Stimulated activated CD4-positive, alpha-beta T cell treated with anti-CD3 and anti-CD28 coated beads, Interleukin-2, amount 100 ng/mL, for 4 hours (primary cell): ENCODE measurements around the gene KCNE3.

Experiments
- DNase-seq: peaks from one replicate; pipeline ENCODE4 v3.0.0-alpha.2; 2020; ENCODE audit warnings: low read depth

KCNE3 gene

GRCh38 chr11:74471668-74472429 is 4.5 kb upstream of the KCNE3 start:
- no peak for DNase-seq

- DNase-seq: no peak
Observed at GRCh38 chr11:74471037-74471436, 3.7 kb upstream of the KCNE3 start.

GRCh38 chr11:74470526-74470925 is 3.2 kb upstream of the KCNE3 start:
- no peak for DNase-seq

GRCh38 chr11:74468936-74469335 is 1.6 kb upstream of the KCNE3 start:
- no peak for DNase-seq

GRCh38 chr11:74468521-74468920 is 1.2 kb upstream of the KCNE3 start:
- DNase-seq: no peak

GRCh38 chr11:74468058-74468457 is 709 bp upstream of the KCNE3 start:
- DNase-seq: no peak

GRCh38 chr11:74465291-74465708 is 2.0 kb downstream of the KCNE3 start:
- no peak for DNase-seq

- no peak for DNase-seq
Observed at GRCh38 chr11:74464746-74465145, 2.6 kb downstream of the KCNE3 start.

- no peak for DNase-seq
Observed at GRCh38 chr11:74463216-74463615, 4.1 kb downstream of the KCNE3 start.

GRCh38 chr11:74462631-74463030 is 4.7 kb downstream of the KCNE3 start:
- DNase-seq: no peak

- DNase-seq: no peak
Observed at GRCh38 chr11:74462009-74462408, 5.3 kb downstream of the KCNE3 start.

- DNase-seq: no peak
Observed at GRCh38 chr11:74460481-74461154, 6.7 kb downstream of the KCNE3 start.

GRCh38 chr11:74460065-74460464 is 7.3 kb downstream of the KCNE3 start:
- no peak for DNase-seq

GRCh38 chr11:74459584-74459983 is 7.8 kb downstream of the KCNE3 start:
- DNase-seq: no peak

- no peak for DNase-seq
Observed at GRCh38 chr11:74457356-74457755, 10.0 kb downstream of the KCNE3 start.

- DNase-seq: peak; percentile 41
Observed at GRCh38 chr11:74453373-74453975, 13.9 kb downstream of the KCNE3 start.

GRCh38 chr11:74452366-74452765 is 15.0 kb downstream of the KCNE3 start:
- no peak for DNase-seq

- DNase-seq: no peak
Observed at GRCh38 chr11:74450318-74450717, 17.0 kb downstream of the KCNE3 start.

GRCh38 chr11:74449369-74449931 is 17.9 kb downstream of the KCNE3 start:
- DNase-seq: peak; percentile 37

- DNase-seq: no peak
Observed at GRCh38 chr11:74447720-74448119, 19.6 kb downstream of the KCNE3 start.

GRCh38 chr11:74446532-74446938 is 20.8 kb downstream of the KCNE3 start:
- no peak for DNase-seq

- no peak for DNase-seq
Observed at GRCh38 chr11:74444173-74444826, 23.0 kb downstream of the KCNE3 start.
